Ecto neural progenitor cell (in vitro differentiated cells): Measurements from ENCODE around the gene HOXD9.
A peak's percentile ranks its signal among the peaks of the same experiment; 100 is the strongest.

Experiments
- DNase-seq: peaks from one replicate; pipeline ENCODE4 v3.0.0-alpha.2; 2018; ENCODE audit warnings: low spot score

Gene HOXD9

DNA sequence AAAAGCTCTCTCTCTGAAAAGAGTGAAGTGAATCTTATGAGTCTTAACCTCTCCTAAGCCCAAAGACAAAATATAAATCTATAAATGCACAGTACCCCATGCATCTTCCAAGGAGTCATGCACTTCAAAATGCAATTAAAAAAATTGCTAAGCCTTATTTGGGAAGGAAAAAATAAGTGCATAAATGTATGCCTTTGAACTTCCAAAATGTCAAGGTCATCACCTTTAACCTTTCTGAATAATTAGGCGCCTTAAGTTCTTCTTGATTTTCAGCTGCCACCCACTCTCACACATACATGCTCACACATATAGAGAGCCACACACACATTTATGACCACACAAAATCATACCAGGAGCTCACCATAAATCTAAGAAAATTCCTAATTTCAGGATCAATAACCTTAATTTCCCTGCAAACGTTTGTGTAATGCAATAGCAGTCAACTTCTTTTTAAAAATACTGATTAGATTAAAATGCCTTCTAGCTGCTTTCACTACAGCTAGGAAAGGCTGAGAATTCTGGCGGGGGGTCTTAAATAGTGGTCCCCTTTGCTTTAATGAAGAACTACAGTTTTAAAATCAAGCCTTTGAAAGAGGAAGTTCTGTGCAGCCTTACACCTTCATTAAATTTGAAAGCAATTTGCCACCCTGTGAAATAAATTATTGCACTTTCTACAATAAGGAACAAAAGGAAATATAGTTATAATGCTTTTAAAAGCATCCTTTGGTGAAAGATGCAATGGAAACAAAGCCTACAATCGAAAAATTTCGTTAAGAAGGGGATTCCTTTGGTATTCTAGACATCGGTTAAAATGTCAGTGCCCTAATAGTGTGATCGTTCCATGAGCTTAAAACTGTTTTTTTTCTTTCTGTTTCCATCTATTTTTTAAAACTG lies 11.9 kb upstream of the HOXD9 start:
- DNase-seq: no peak

DNA sequence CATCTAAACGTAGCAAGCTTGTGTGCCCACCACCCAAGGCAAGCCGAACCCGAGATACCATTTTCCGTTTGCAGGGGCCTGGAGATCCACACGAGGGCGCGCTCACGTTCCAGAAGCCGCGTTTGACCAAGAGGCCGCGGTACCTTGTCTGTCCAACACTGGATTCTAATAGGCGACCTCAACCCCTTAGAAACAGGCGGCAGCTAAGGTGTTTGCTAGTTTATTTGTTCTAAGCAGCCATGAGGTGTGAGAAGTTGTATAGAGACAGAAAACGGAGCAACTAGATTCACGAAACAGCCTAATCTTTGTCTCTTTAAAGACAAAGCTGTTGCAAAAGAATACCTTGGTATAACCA lies 11.2 kb upstream of the HOXD9 start:
- DNase-seq: peak; percentile 82

- no peak for DNase-seq
These were observed 10.6 kb upstream of the HOXD9 start for GRCh38 chr2:176111846-176112374.

DNA sequence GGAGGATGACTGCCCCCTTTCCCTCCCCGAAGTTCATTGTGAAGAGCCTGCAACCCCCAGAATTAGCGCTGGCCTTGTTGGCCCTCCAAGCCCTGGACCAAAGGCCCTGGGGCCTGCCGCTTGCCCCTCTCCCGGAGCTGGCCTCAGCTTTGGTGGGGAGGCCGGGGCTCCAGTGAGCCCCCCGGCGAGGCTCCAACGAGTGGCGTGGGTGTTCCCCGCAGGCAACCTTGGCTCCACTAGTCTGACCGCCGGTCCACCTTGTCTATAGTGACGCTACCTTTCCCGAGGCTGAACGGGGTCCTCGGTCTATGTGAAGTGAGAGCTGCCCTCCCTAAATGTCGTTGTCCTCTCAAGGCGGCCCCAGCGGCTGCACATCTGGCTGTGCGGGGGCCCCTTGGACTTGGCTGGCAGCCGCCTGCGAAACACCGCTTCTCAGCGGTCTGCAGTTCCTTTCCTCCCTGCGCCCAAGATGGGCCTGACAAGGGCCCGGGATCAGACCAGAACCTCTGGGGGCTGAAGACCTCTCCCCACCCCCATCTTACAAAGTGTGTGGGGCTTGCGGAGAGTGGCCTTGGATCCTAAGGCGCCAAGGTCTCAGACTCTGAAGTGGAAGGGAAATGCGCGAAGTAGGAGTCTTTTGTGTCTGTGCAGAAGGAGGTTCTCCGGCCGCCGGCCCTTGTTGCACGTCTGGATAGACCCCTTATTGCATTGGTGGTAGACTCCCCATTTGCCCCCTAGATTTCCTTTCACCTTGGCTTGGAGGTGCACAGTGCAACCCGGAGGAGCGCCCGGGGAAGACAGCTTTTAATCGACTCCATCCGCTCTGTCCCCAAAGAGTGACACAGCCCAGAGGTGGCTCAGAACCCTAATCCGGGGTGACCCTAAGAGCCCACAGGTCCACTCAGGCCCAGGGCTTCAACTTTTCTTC lies 9.9 kb upstream of the HOXD9 start:
- no peak for DNase-seq

- DNase-seq: no peak
These were observed 8.2 kb upstream of the HOXD9 start for GRCh38 chr2:176114120-176114929.

DNA sequence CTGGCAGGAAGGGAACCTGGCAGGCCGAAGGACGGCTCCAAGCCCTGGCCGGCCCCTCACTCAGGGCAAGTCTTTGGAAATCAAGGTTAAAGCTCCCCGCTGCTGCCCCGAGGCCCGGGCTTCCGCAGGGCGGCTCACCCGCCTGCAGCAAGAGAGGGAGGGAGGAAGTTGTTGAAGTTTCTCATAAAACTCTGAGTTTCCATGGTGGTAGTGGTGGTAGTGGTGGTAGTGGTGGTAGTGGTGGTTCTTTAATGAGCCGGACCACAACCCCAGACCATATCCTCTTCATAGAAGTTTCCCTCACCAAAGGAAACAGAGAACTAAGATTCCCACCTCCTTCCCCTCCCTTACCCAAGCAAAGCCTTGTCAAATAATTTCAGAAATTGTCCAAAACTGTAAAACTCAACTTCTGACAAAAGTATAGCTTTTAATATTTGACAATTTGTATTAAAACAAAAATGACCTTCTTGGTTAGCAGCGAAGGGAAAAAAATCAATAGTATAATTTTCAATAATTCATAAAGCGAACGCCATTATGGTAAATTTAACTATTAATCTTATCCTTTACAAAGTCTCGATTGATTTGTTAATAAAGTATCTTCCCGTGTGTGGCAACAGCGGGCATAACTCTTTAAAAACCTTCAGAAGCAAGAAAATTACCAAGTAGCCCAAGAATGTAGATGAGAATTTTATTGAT lies 7.4 kb upstream of the HOXD9 start:
- no peak for DNase-seq

GRCh38 chr2:176115883-176116813 lies 6.4 kb upstream of the HOXD9 start, which contains the start of gene HOXD10:
Gene HOXD10 (plus strand): TSS chr2:176116778. CDS start chr2:176116834, 56 bp downstream.
- DNase-seq: peak; percentile 70

DNA sequence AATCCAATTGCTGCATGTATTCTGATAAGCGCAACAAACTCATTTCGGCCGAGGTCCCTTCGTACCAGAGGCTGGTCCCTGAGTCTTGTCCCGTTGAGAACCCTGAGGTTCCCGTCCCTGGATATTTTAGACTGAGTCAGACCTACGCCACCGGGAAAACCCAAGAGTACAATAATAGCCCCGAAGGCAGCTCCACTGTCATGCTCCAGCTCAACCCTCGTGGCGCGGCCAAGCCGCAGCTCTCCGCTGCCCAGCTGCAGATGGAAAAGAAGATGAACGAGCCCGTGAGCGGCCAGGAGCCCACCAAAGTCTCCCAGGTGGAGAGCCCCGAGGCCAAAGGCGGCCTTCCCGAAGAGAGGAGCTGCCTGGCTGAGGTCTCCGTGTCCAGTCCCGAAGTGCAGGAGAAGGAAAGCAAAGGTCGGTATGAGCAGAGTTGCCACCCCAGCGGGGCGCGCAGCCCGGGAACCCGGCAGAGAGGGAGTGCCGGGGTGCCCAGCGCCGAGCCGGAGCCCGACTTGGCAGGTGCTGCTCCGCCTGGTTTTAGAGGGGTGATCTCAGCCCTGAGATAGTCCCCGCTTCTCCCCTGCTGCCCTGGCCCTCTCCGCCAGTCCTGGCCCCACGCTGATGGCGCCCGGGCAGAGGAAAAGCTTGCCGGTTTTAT lies 5.2 kb upstream of the HOXD9 start:
- DNase-seq: no peak

DNA sequence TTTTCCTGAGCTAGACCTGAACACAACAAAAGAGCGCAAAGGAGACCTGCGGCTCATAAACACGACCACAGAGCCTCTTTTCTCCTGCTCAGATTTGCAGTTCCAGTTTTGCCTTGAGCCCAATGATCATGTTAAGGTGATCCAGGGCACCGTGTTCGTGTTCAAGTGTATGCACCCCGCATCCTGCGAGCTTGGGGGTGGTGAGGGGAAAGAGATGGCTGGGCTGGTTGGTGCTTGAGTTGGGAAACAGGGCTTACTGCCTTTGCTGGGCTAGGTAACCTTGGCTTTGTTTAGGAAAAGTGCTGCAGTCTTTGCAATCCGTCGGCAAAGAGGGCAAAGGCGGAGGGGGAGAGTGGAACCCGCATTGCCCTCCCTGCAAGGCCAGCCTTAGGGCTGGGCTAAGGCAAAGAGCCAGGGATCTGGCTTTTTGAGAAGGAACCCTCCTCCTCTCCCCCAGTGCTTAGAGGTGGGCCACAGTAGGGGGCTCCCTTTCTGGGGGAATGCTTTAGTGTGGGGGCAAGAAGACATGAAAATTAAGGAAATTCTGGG lies 4.6 kb upstream of the HOXD9 start:
- no peak for DNase-seq

- no peak for DNase-seq
These were observed 3.7 kb upstream of the HOXD9 start for GRCh38 chr2:176118601-176119339.

GRCh38 chr2:176120364-176121189 lies 1.9 kb upstream of the HOXD9 start:
- DNase-seq: no peak

DNA sequence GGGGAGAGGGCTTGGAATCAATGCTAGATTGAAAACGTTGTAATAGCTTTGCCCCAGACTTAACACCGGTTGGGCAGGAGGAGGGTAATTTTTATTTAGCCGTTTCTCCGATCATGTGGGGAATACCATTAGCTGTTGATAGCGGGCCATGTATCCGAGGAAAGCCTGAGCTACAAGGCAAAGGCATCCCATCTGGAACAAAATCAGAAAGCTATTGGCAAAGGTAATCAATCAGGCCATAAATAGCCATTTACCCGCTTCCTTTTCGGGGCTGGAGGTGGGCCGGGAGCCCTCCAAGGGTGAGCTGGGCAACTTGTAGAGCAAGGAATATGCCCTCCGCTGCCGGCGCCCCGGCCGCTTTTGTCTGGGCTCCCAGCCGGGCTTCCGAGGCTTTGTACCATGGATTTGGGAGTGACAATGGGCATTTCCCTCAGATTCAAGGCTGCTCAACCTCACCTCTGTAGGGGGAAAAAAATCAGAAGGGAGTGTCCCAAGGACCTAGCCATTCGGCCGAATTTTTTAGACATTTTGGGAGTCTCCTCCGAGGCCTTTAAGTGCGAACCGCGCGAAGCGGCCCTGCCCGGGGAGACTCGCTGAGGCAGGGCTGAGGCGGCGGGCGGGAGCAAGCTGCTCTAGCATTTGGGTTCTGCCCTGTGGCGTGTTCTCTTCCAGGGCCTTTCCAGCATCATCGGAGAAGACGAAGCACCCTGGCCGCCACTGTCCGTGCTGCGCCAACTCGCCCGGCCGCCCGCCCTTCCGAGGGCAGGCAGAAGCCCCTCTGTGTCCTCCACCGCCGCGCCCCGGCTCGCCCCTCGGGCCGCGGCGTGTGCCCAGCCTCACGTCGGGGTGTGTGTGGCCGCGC lies 1.1 kb upstream of the HOXD9 start:
- DNase-seq: no peak

GRCh38 chr2:176122052-176122682 lies 352 bp upstream of the HOXD9 start:
- DNase-seq: no peak

GRCh38 chr2:176123411-176124109 lies 1.0 kb downstream of the HOXD9 start:
- no peak for DNase-seq
